HG03095 (cell line): ENCODE data around the gene ATP2A3.
"Not testable (repeated sequence)": the region's sequence is repeated elsewhere in the genome, so short reads cannot be mapped to it uniquely, and the experiment has no call there.

Source experiments
- ATAC-seq: cut with Tn5 transposase; IDR thresholded peaks from one replicate; pipeline ENCODE4 v1.9.1; 2021; ENCODE audit warnings: moderate library complexity; ENCODE audit not compliant: unreplicated experiment

The ATP2A3 gene

GRCh38 chr17:3956983-3957382 lies 7.3 kb downstream of the ATP2A3 start:
- no peak for ATAC-seq

GRCh38 chr17:3956327-3956957 lies 7.8 kb downstream of the ATP2A3 start:
- no peak for ATAC-seq

GRCh38 chr17:3955673-3955988 lies 8.6 kb downstream of the ATP2A3 start:
- no peak for ATAC-seq

- no peak for ATAC-seq
Measured at GRCh38 chr17:3954976-3955672, 9.1 kb downstream of the ATP2A3 start.

GRCh38 chr17:3954086-3954485 lies 10.2 kb downstream of the ATP2A3 start:
- no peak for ATAC-seq

- ATAC-seq = no peak
Measured at GRCh38 chr17:3953542-3953941, 10.7 kb downstream of the ATP2A3 start.

GRCh38 chr17:3952186-3952585 lies 12.1 kb downstream of the ATP2A3 start:
- no peak for ATAC-seq

- no peak for ATAC-seq
Measured at GRCh38 chr17:3951420-3951819, 12.8 kb downstream of the ATP2A3 start.

GRCh38 chr17:3951003-3951402 lies 13.2 kb downstream of the ATP2A3 start:
- ATAC-seq = no peak

GRCh38 chr17:3950584-3950983 lies 13.7 kb downstream of the ATP2A3 start:
- ATAC-seq = no peak

- ATAC-seq = no peak
Measured at GRCh38 chr17:3949418-3949817, 14.8 kb downstream of the ATP2A3 start.

- ATAC-seq = not testable (repeated sequence)
Measured at GRCh38 chr17:3948551-3948950, 15.7 kb downstream of the ATP2A3 start.

GRCh38 chr17:3947318-3947810 lies 16.9 kb downstream of the ATP2A3 start:
- ATAC-seq = no peak

- ATAC-seq = no peak
Measured at GRCh38 chr17:3946711-3947235, 17.5 kb downstream of the ATP2A3 start.

GRCh38 chr17:3944485-3945388 lies 19.5 kb downstream of the ATP2A3 start:
- ATAC-seq = no peak

- no peak for ATAC-seq
Measured at GRCh38 chr17:3943240-3943891, 20.9 kb downstream of the ATP2A3 start.

- no peak for ATAC-seq
Measured at GRCh38 chr17:3940965-3941698, 23.1 kb downstream of the ATP2A3 start.

GRCh38 chr17:3937359-3937758 lies 26.9 kb downstream of the ATP2A3 start:
- ATAC-seq = no peak

GRCh38 chr17:3935825-3936355 lies 28.3 kb downstream of the ATP2A3 start:
- ATAC-seq = no peak

GRCh38 chr17:3935140-3935542 lies 29.1 kb downstream of the ATP2A3 start:
- ATAC-seq = no peak
